DOHH2 (cell line): ENCODE results near the gene TTC34.

Experiments
- H3F3A ChIP-seq: fragments of 200-600 bp; sonication (generic), shearing (Covaris generic); 2 replicates; pipeline ENCODE4 v1.6.0; 2016; ENCODE audit warnings: antibody characterized with exemption, mild to moderate bottlenecking; ENCODE audit not compliant: control insufficient read depth, insufficient read depth
- H3K27ac ChIP-seq: fragments of 200-600 bp; sonication (generic); 2 replicates; pipeline ENCODE4 v1.5.1; 2014; ENCODE audit warnings: low read depth, mild to moderate bottlenecking, low read length, moderate library complexity
- H3K27me3 ChIP-seq: fragments of 200-600 bp; sonication (generic); 2 replicates; pipeline ENCODE4 v1.6.1; 2014; ENCODE audit warnings: mild to moderate bottlenecking, low read length, mixed read lengths; ENCODE audit not compliant: control insufficient read depth
- H3K36me3 ChIP-seq: fragments of 200-600 bp; sonication (generic); 2 replicates; pipeline ENCODE4 v1.6.1; 2014; ENCODE audit warnings: mild to moderate bottlenecking, low read length, moderate library complexity, mixed read lengths; ENCODE audit not compliant: control insufficient read depth
- H3K4me1 ChIP-seq: fragments of 200-600 bp; sonication (generic); 2 replicates; pipeline ENCODE4 v1.6.1; 2014; ENCODE audit warnings: mild to moderate bottlenecking, low read length, mixed read lengths; ENCODE audit not compliant: control insufficient read depth
- H3K4me2 ChIP-seq: fragments of 200-600 bp; sonication (generic); 2 replicates; pipeline ENCODE4 v1.6.0; 2014; ENCODE audit warnings: mild to moderate bottlenecking, low read length, moderate library complexity
- H3K4me3 ChIP-seq: fragments of 200-600 bp; sonication (generic); 2 replicates; pipeline ENCODE4 v1.5.1; 2014; ENCODE audit warnings: mild to moderate bottlenecking, low read length, mixed read lengths
- H3K79me2 ChIP-seq: fragments of 200-600 bp; sonication (generic); 2 replicates; pipeline ENCODE4 v1.6.1; 2014; ENCODE audit warnings: mild to moderate bottlenecking, low read length, mixed read lengths; ENCODE audit not compliant: control insufficient read depth
- H3K9me2 ChIP-seq: fragments of 200-600 bp; sonication (generic); replicated peaks from 2 replicates; pipeline ENCODE4 v1.6.1; 2014; ENCODE audit warnings: mild to moderate bottlenecking, low read length, mixed read lengths; ENCODE audit not compliant: control insufficient read depth
- H3K9me3 ChIP-seq: fragments of 200-600 bp; sonication (generic); 2 replicates; pipeline ENCODE4 v1.6.1; 2014; ENCODE audit warnings: antibody characterized with exemption, low read length, mixed read lengths; ENCODE audit not compliant: control insufficient read depth, insufficient read depth
- H4K20me1 ChIP-seq: fragments of 200-600 bp; sonication (generic); 2 replicates; pipeline ENCODE4 v1.6.0; 2014; ENCODE audit warnings: low read depth, mild to moderate bottlenecking, antibody characterized with exemption, low read length, moderate library complexity; ENCODE audit not compliant: control insufficient read depth, insufficient read depth
- EZH2phosphoT487 ChIP-seq: fragments of 200-600 bp; sonication (generic); IDR thresholded peaks from 2 replicates; pipeline ENCODE4 v1.6.1; 2017; ENCODE audit warnings: borderline replicate concordance, mild to moderate bottlenecking, antibody characterized with exemption, low read length, moderate library complexity, mixed read lengths
- TF ChIP-seq, protein P1 (sequence below): fragments of 200-600 bp; sonication (generic); IDR thresholded peaks from one replicate; pipeline ENCODE4 v1.5.1; 2014; ENCODE audit warnings: antibody characterized with exemption, mild to moderate bottlenecking, low read depth, low read length; ENCODE audit not compliant: poor library complexity, severe bottlenecking

TTC34 gene

DNA sequence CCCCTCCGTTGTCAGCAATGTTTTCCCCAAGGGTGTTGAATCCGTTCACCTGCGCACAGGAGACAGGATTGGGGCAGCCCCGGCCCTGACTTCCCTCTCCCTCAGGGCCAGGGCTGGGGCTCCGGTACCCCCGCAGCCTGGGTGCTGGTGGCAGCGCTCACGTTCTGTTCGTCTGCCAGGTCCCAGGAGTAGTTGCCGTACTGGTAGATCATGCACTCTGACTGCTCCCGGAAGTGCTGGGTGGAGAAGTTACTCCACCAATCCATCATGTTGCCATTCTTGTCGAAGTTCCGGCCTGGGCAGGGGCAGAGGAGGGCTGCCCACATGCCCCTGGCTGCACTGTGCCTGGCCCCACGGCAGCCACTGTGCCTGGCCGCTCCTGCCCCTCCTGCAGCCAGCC lies 208.8 kb downstream of the TTC34 start:
- no peak for TF ChIP-seq EZH2phosphoT487
- TF ChIP-seq, protein P1, sequence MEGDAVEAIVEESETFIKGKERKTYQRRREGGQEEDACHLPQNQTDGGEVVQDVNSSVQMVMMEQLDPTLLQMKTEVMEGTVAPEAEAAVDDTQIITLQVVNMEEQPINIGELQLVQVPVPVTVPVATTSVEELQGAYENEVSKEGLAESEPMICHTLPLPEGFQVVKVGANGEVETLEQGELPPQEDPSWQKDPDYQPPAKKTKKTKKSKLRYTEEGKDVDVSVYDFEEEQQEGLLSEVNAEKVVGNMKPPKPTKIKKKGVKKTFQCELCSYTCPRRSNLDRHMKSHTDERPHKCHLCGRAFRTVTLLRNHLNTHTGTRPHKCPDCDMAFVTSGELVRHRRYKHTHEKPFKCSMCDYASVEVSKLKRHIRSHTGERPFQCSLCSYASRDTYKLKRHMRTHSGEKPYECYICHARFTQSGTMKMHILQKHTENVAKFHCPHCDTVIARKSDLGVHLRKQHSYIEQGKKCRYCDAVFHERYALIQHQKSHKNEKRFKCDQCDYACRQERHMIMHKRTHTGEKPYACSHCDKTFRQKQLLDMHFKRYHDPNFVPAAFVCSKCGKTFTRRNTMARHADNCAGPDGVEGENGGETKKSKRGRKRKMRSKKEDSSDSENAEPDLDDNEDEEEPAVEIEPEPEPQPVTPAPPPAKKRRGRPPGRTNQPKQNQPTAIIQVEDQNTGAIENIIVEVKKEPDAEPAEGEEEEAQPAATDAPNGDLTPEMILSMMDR: no peak
- Histone ChIP-seq H3K79me2 (no peaks in the 10 kb centered on the region), H3K9me2 (no peaks in the 10 kb centered on the region), H3K27me3 (no peaks in the 10 kb centered on the region), H3K4me1 (peaks cover 2% of the 10 kb centered on the region; the same call in 1 of the 2 replicates), H4K20me1 (no peaks in the 10 kb centered on the region), H3K36me3 (no peaks in the 10 kb centered on the region), H3K27ac (no peak overlapping the region), H3K4me3 (no peak overlapping the region), H3K4me2 (no peak overlapping the region), H3K9me3 (no peaks in the 10 kb centered on the region), H3F3A (no peaks in the 10 kb centered on the region)

DNA sequence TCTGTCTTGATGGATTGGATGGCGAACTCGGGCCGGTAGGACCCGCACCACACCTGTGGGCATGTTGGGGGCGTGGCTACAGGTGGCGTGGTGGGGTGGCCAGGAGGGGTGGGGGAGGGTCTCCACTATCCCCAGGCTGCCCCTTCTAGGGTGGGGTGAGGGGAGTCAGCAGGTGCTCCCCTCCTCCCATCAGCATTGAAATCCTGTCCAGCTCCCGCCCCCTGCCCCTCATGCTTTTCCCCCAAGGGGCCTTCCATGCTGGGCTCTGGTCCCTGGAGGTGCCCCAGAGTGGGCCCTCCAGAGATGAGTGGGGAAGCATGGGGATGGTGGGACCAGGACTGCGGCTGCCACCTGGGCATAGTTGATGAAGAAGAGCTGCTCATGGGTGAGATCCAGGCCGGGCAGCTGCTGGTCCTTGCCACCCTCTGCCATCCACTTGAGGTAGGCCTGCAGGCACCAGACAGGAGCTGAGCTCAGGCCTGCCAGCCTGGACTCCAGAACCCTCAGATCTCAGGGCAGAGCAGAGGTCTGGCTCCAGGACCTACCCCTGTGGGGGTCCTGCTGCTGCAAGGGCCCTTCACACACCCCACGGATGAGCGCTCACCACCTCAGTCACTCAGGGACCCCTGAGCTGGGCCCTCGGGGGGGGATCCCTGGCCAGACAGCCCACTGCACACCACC lies 209.8 kb downstream of the TTC34 start:
- no peak for TF ChIP-seq EZH2phosphoT487
- TF ChIP-seq, protein P1: no peak
- H3F3A ChIP-seq: no peaks in the 10 kb centered on the region
- H4K20me1 ChIP-seq: no peaks in the 10 kb centered on the region
- no peaks in the 10 kb centered on the region for H3K9me2 ChIP-seq
- H3K79me2 ChIP-seq: no peaks in the 10 kb centered on the region
- no peak overlapping the region for H3K4me3 ChIP-seq
- H3K27ac ChIP-seq: no peak overlapping the region
- H3K27me3 ChIP-seq: no peaks in the 10 kb centered on the region
- no peaks in the 10 kb centered on the region for H3K9me3 ChIP-seq
- H3K36me3 ChIP-seq: no peaks in the 10 kb centered on the region
- H3K4me1 ChIP-seq: peaks cover 8% of the 10 kb centered on the region
- H3K4me2 ChIP-seq: no peak overlapping the region

- TF ChIP-seq, protein P1: no peak
- no peak for TF ChIP-seq EZH2phosphoT487
- peaks cover 8% of the 10 kb centered on the region for H3K4me1 ChIP-seq
- no peaks in the 10 kb centered on the region for H3K9me3 ChIP-seq
- no peak overlapping the region for H3K4me3 ChIP-seq
- H3K27ac ChIP-seq: no peak overlapping the region
- H3F3A ChIP-seq: no peaks in the 10 kb centered on the region
- no peaks in the 10 kb centered on the region for H3K36me3 ChIP-seq
- no peak overlapping the region for H3K4me2 ChIP-seq
- no peaks in the 10 kb centered on the region for H3K27me3 ChIP-seq
- no peaks in the 10 kb centered on the region for H3K9me2 ChIP-seq
- no peaks in the 10 kb centered on the region for H4K20me1 ChIP-seq
- no peaks in the 10 kb centered on the region for H3K79me2 ChIP-seq
These were observed 210.3 kb downstream of the TTC34 start for GRCh38 chr1:2591233-2591580.
